NCI-H446 (cell line): ENCODE measurements around the gene MTG1.

Experiments
- DNase-seq, 2 experiments: peaks; one replicate each; lab custom pipeline; 2025; lab: John Stamatoyannopoulos, UW

Gene MTG1

GRCh38 chr10:133394064-133394663 is at the start of gene MTG1:
Gene MTG1 (plus strand): TSS chr10:133394157. CDS start chr10:133394221, 64 bp downstream.
- DNase-seq = peak in 1 of 2 experiments; percentile 93

- DNase-seq = no peak
Measured at GRCh38 chr10:133344236-133344635, 49.7 kb upstream of the MTG1 start.

- no peak for DNase-seq
Measured at GRCh38 chr10:133346413-133346812, 47.5 kb upstream of the MTG1 start.

GRCh38 chr10:133347710-133348517 is 46.0 kb upstream of the MTG1 start:
- no peak for DNase-seq

- DNase-seq = no peak
Measured at GRCh38 chr10:133349160-133349568, 44.8 kb upstream of the MTG1 start.

- DNase-seq = no peak
Measured at GRCh38 chr10:133349577-133350011, 44.4 kb upstream of the MTG1 start.

- DNase-seq = no peak
Measured at GRCh38 chr10:133350283-133350949, 43.5 kb upstream of the MTG1 start.

GRCh38 chr10:133350950-133351329 is 43.0 kb upstream of the MTG1 start:
- no peak for DNase-seq

- DNase-seq = no peak
Measured at GRCh38 chr10:133351408-133352318, 42.3 kb upstream of the MTG1 start.

- no peak for DNase-seq
Measured at GRCh38 chr10:133353202-133353959, 40.6 kb upstream of the MTG1 start.

- no peak for DNase-seq
Measured at GRCh38 chr10:133353988-133354605, 39.9 kb upstream of the MTG1 start.

- DNase-seq = no peak
Measured at GRCh38 chr10:133354672-133355240, 39.2 kb upstream of the MTG1 start.

GRCh38 chr10:133355266-133355665 is 38.7 kb upstream of the MTG1 start:
- no peak for DNase-seq

GRCh38 chr10:133355991-133356390 is 38.0 kb upstream of the MTG1 start:
- DNase-seq = no peak

- no peak for DNase-seq
Measured at GRCh38 chr10:133356549-133357284, 37.2 kb upstream of the MTG1 start.

GRCh38 chr10:133357285-133358161 is 36.4 kb upstream of the MTG1 start, which contains the start of gene FUOM:
Gene FUOM (minus strand): TSS chr10:133358019. CDS start chr10:133358007, 12 bp downstream.
- DNase-seq = peak in 1 of 2 experiments; percentile 31

GRCh38 chr10:133358162-133358924 is 35.6 kb upstream of the MTG1 start:
- DNase-seq = no peak

- DNase-seq = no peak
Measured at GRCh38 chr10:133358925-133359310, 35.0 kb upstream of the MTG1 start.
